Measurements from ENCODE around the gene KIF21A. TPM values are rescaled to one million over a fixed set of nuclear protein-coding genes. Genes with fewer than 3 reads are reported as not detected.

The KIF21A gene
- total and polyA plus RNA-seq, 2 experiments from 2014 or later = 25.0 to 55.1 TPM

DNA sequence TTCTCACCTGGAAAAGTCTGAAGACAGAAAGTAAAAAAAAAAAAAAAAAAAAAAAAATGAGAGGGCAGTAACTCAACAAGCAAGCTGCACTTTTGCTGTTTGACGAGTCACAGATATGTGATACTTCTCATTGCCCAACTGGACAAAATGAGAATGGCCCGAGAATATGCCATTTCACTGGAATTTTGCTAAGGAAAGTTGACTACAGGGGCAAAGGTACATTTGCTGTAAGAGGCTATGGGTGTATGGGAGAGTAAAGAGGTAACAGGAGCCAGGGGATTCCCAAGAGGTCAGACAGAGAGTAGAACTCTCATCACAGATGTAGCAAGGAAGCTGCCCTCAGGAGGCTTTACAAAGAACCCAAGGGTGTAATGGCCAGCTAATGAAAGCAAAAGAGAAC is 22.9 kb downstream of the KIF21A start:
- Histone ChIP-seq H3K27me3 (no peaks in the 10 kb centered on the region), H3K9me3 (ENCODE audit: low read depth) (no peaks in the 10 kb centered on the region), H3K4me1 (ENCODE audit: insufficient read depth) (no peaks in the 10 kb centered on the region), H4K20me1 (ENCODE audit: insufficient read depth, poor library complexity, severe bottlenecking) (no peaks in the 10 kb centered on the region), H3K79me2 (peaks cover 71% of the 10 kb centered on the region), H3K9me2 (replicated peaks; ENCODE audit: insufficient read depth) (no peaks in the 10 kb centered on the region), H3K36me3 (replicated peaks; ENCODE audit: insufficient read depth, low read depth) (no peaks in the 10 kb centered on the region), H2AFZ (no peak overlapping the region), H3K4me2 (no peak overlapping the region), H3K4me3 (no peak overlapping the region), H3K27ac (no peak overlapping the region)
- TF ChIP-seq EZH2phosphoT487 (IDR thresholded peaks at IDR 0.05; ENCODE audit: low read depth, severe bottlenecking, unreplicated experiment) (no peak), EZH2 (IDR thresholded peaks at IDR 0.05; ENCODE audit: borderline replicate concordance) (no peak)
- TF ChIP-seq, protein P1, sequence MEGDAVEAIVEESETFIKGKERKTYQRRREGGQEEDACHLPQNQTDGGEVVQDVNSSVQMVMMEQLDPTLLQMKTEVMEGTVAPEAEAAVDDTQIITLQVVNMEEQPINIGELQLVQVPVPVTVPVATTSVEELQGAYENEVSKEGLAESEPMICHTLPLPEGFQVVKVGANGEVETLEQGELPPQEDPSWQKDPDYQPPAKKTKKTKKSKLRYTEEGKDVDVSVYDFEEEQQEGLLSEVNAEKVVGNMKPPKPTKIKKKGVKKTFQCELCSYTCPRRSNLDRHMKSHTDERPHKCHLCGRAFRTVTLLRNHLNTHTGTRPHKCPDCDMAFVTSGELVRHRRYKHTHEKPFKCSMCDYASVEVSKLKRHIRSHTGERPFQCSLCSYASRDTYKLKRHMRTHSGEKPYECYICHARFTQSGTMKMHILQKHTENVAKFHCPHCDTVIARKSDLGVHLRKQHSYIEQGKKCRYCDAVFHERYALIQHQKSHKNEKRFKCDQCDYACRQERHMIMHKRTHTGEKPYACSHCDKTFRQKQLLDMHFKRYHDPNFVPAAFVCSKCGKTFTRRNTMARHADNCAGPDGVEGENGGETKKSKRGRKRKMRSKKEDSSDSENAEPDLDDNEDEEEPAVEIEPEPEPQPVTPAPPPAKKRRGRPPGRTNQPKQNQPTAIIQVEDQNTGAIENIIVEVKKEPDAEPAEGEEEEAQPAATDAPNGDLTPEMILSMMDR (IDR thresholded peaks at IDR 0.05; ENCODE audit: poor library complexity) = no peak
- no peak for DNase-seq (ENCODE audit: low spot score)
- 91% methylated on average over 2 of the region's 2 CpGs for WGBS (ENCODE audit: low lambda C conversion rate, missing lambda C conversion rate)

DNA sequence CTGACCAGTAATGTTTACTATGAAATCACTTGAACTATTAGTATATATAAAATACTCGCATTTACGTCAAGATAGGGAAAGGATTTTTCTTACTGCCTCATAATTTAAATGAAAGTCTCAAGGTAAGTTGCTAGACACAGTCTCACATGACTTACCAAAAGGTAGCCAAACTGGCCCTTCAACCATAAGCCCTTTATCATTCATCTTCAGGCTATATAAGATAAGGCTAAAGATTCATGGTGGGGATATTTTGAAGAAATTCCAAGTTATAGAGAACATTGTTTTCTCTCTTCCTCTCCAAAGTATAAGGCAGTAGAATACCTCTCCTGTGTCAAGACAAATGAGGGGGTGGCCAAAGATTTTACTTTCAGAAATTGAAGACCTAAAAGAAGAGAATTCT is 23.4 kb downstream of the KIF21A start:
- Histone ChIP-seq H3K27me3 (no peaks in the 10 kb centered on the region), H4K20me1 (ENCODE audit: insufficient read depth, poor library complexity, severe bottlenecking) (no peaks in the 10 kb centered on the region), H3K36me3 (replicated peaks; ENCODE audit: insufficient read depth, low read depth) (no peaks in the 10 kb centered on the region), H3K4me1 (ENCODE audit: insufficient read depth) (no peaks in the 10 kb centered on the region), H3K27ac (no peak overlapping the region), H3K4me2 (no peak overlapping the region), H3K4me3 (no peak overlapping the region), H3K9me3 (ENCODE audit: low read depth) (no peaks in the 10 kb centered on the region), H2AFZ (no peak overlapping the region), H3K79me2 (peaks cover 70% of the 10 kb centered on the region), H3K9me2 (replicated peaks; ENCODE audit: insufficient read depth) (no peaks in the 10 kb centered on the region)
- TF ChIP-seq EZH2 (IDR thresholded peaks at IDR 0.05; ENCODE audit: borderline replicate concordance) (no peak), EZH2phosphoT487 (IDR thresholded peaks at IDR 0.05; ENCODE audit: low read depth, severe bottlenecking, unreplicated experiment) (no peak)
- TF ChIP-seq, protein P1 (IDR thresholded peaks at IDR 0.05; ENCODE audit: poor library complexity) = no peak
- WGBS (ENCODE audit: low lambda C conversion rate, missing lambda C conversion rate) = 92% methylated on average over 2 of the region's 2 CpGs
- no peak for DNase-seq (ENCODE audit: low spot score)

DNA sequence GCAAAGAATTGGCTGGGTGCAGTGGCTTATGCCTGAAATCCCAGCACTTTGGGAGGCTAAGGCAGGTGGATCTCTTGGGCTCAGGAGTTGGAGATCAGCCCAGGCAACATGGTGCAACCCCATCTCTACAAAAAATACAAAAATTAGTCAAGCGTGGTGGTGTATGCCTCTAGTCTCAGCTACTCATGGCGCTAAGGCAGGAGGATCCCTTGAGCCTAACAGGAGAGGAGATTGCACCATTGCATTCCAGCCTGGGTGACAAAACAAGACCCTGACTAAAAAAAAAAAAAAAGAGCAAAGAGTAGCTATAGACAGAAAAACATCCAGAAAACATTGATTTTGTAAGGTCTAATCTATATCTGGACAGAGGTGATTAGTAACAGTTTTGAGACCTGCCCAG is 25.0 kb downstream of the KIF21A start:
- Histone ChIP-seq H3K4me3 (no peak overlapping the region), H3K9me2 (replicated peaks; ENCODE audit: insufficient read depth) (no peaks in the 10 kb centered on the region), H3K9me3 (ENCODE audit: low read depth) (no peaks in the 10 kb centered on the region), H3K79me2 (peaks cover 62% of the 10 kb centered on the region), H3K4me1 (ENCODE audit: insufficient read depth) (no peaks in the 10 kb centered on the region), H4K20me1 (ENCODE audit: insufficient read depth, poor library complexity, severe bottlenecking) (no peaks in the 10 kb centered on the region), H2AFZ (no peak overlapping the region), H3K27me3 (no peaks in the 10 kb centered on the region), H3K27ac (no peak overlapping the region), H3K36me3 (replicated peaks; ENCODE audit: insufficient read depth, low read depth) (no peaks in the 10 kb centered on the region), H3K4me2 (no peak overlapping the region)
- no peak for DNase-seq (ENCODE audit: low spot score)
- no peak for TF ChIP-seq EZH2 (IDR thresholded peaks at IDR 0.05; ENCODE audit: borderline replicate concordance)
- WGBS (ENCODE audit: low lambda C conversion rate, missing lambda C conversion rate) = 100% methylated on average over 2 of the region's 2 CpGs

DNA sequence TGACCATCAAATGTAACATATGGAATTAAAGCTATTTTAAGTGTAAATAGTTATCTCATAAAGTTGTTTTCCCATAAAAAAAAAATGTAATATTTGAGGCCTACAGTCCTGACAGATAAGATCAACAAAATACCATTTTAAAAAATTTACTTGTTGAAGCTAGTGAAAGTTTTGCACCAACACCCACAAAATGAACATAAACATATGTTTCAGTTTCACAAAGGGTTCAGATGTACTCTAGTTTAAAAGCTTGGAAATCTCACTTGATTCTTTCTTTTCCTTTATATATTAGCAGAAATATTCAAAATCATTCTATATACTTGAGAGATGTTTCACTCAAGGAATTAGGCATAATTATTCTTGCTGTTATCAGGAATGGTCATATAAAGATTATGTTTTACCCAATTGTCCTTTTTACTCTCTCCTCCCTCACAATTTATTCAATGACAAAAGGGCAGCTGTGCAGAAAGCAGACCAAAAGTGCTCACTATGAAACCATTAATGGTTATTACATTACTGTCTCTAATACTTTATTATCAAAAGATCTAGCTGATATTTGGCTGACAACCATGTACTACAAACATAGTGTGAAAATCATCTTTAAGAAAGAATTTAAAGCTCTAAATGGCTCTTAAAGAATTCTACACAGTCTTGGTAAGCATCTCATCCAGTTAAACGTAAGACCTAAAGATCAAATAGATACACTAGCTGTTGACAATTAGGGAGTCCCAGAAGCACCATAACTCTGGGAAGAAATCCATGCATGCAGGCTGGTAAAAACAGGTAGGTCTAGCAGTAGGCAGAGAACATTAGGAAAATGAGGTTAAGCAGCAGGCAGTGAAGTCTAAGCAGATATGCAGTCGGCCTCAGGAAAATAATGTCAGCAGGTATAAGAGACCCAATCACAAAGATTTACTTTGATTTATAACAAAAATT is 28.8 kb downstream of the KIF21A start:
- Histone ChIP-seq H3K79me2 (peaks cover 53% of the 10 kb centered on the region), H3K9me2 (replicated peaks; ENCODE audit: insufficient read depth) (no peaks in the 10 kb centered on the region), H3K9me3 (ENCODE audit: low read depth) (no peaks in the 10 kb centered on the region), H4K20me1 (ENCODE audit: insufficient read depth, poor library complexity, severe bottlenecking) (no peaks in the 10 kb centered on the region), H3K27ac (no peak overlapping the region), H2AFZ (no peak overlapping the region), H3K4me2 (no peak overlapping the region), H3K4me3 (no peak overlapping the region), H3K27me3 (no peaks in the 10 kb centered on the region), H3K4me1 (ENCODE audit: insufficient read depth) (no peaks in the 10 kb centered on the region), H3K36me3 (replicated peaks; ENCODE audit: insufficient read depth, low read depth) (no peaks in the 10 kb centered on the region)
- DNase-seq (ENCODE audit: low spot score) = no peak
- WGBS (ENCODE audit: low lambda C conversion rate, missing lambda C conversion rate) = 62% methylated on average over 2 of the region's 2 CpGs
- TF ChIP-seq EZH2 (IDR thresholded peaks at IDR 0.05; ENCODE audit: borderline replicate concordance) (no peak), EZH2phosphoT487 (IDR thresholded peaks at IDR 0.05; ENCODE audit: low read depth, severe bottlenecking, unreplicated experiment) (no peak)
- TF ChIP-seq, protein P1 (IDR thresholded peaks at IDR 0.05; ENCODE audit: poor library complexity) = no peak
